GM12891 (cell line): Measurements from ENCODE around the gene FYTTD1.

ENCODE experiments used
- PAX5 ChIP-seq: IDR thresholded peaks from 2 replicates; pipeline ENCODE4 v1.6.1; 2011; ENCODE audit warnings: low read length, moderate library complexity, mild to moderate bottlenecking; ENCODE audit not compliant: insufficient read depth, severe bottlenecking
- POLR2A ChIP-seq: IDR thresholded peaks from 2 replicates; pipeline ENCODE4 v1.6.1; 2011; ENCODE audit warnings: low read depth, low read length, control low read depth
- POLR2AphosphoS5 ChIP-seq: IDR thresholded peaks from 2 replicates; pipeline ENCODE4 v1.6.1; 2011; ENCODE audit warnings: low read depth, low read length, control low read depth
- POU2F2 ChIP-seq: IDR thresholded peaks from 2 replicates; pipeline ENCODE4 v1.6.1; 2011; ENCODE audit warnings: low read depth, mild to moderate bottlenecking, control low read depth, low read length, moderate library complexity
- SPI1 ChIP-seq: IDR thresholded peaks from 2 replicates; pipeline ENCODE4 v1.6.1; 2011; ENCODE audit warnings: low read depth, low read length, control low read depth
- TAF1 ChIP-seq: IDR thresholded peaks from 2 replicates; pipeline ENCODE4 v1.6.1; 2011; ENCODE audit warnings: low read depth, low read length, control low read depth

DNA sequence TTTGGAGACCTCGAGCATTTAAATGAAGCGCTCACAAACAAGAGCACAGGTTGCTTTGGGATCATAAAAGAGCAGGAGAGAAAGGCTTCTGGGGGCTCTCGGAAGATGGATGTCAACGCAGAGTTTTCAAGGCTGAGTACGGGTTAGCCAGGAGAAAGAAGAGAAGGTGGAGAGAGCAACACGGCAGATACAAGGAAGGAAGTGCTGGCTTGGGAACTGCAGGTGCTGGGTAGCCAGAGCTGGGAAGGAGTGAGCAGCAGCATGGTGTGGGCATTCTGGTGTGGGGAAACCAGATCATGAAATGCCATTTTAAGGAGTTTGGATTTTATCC is 12.4 kb upstream of the FYTTD1 start:
- TF ChIP-seq POLR2A (no peak), TAF1 (no peak), POLR2AphosphoS5 (no peak), SPI1 (no peak), PAX5 (no peak), POU2F2 (no peak)
